Fibroblast of lung (primary cell): ENCODE results near the gene CLDN2. TPM values are rescaled to one million over a fixed set of nuclear protein-coding genes. Genes with fewer than 3 reads are reported as not detected.

Source experiments
- DNase-seq, 2 donors: peaks; one replicate each; pipeline versions ENCODE4 v3.0.0 to v3.0.0-alpha.2; 2010; ENCODE audit warnings: low read depth in 2 of 2
- H2AFZ ChIP-seq: 2 replicates; pipeline ENCODE4 v1.5.1; 2012; ENCODE audit warnings: low read length, control low read depth, inconsistent platforms
- H3K27ac ChIP-seq: 2 replicates; pipeline ENCODE4 v1.5.1; 2011; ENCODE audit warnings: low read length, control low read depth; ENCODE audit not compliant: insufficient read depth
- H3K27me3 ChIP-seq: 2 replicates; pipeline ENCODE4 v1.5.1; 2011; ENCODE audit warnings: mild to moderate bottlenecking, low read length; ENCODE audit not compliant: control insufficient read depth, insufficient read depth
- H3K36me3 ChIP-seq: 2 replicates; pipeline ENCODE4 v1.5.1; 2011; ENCODE audit warnings: low read length; ENCODE audit not compliant: control insufficient read depth, insufficient read depth
- H3K4me1 ChIP-seq: 2 replicates; pipeline ENCODE4 v1.5.1; 2011; ENCODE audit warnings: low read length; ENCODE audit not compliant: control insufficient read depth, insufficient read depth; ENCODE audit errors: extremely low read depth
- H3K4me2 ChIP-seq: 2 replicates; pipeline ENCODE4 v1.5.1; 2011; ENCODE audit warnings: low read length, control low read depth; ENCODE audit not compliant: insufficient read depth; ENCODE audit errors: extremely low read depth
- H3K4me3 ChIP-seq, 4 experiments: fragments of 200-600 bp in 1 of 4; sonication (generic) in 1 of 4; replicated peaks in 1 of 4; 2 replicates each; pipeline ENCODE4 v1.5.1; 2011 to 2016; ENCODE audit warnings: low read length in 4 of 4, low read depth in 3 of 4, mild to moderate bottlenecking in 3 of 4, control low read depth in 2 of 4, inconsistent platforms in 1 of 4, mixed read lengths in 1 of 4; ENCODE audit not compliant: insufficient read depth in 1 of 4; ENCODE audit errors: control extremely low read depth in 1 of 4
- H3K79me2 ChIP-seq: 2 replicates; pipeline ENCODE4 v1.5.1; 2012; ENCODE audit warnings: mild to moderate bottlenecking, low read length, inconsistent platforms; ENCODE audit not compliant: control insufficient read depth, insufficient read depth
- H3K9ac ChIP-seq: 2 replicates; pipeline ENCODE4 v1.5.1; 2011; ENCODE audit warnings: mild to moderate bottlenecking, low read length, control low read depth; ENCODE audit not compliant: insufficient read depth
- H3K9me3 ChIP-seq: 2 replicates; pipeline ENCODE4 v1.5.1; 2012; ENCODE audit warnings: low read depth, low read length; ENCODE audit not compliant: control insufficient read depth, insufficient read depth
- H4K20me1 ChIP-seq: 2 replicates; pipeline ENCODE4 v1.5.1; 2011; ENCODE audit warnings: low read length; ENCODE audit not compliant: control insufficient read depth, insufficient read depth; ENCODE audit errors: extremely low read depth
- CTCF ChIP-seq, 2 donors: IDR thresholded peaks in 1 of 2; conservative IDR thresholded peaks in 1 of 2; 1 replicate in 1 of 2; 2 replicates in 1 of 2; pipeline ENCODE4 v1.5.1; 2011 to 2012; ENCODE audit warnings: low read length in 2 of 2, control low read depth in 1 of 2, inconsistent platforms in 1 of 2, low read depth in 1 of 2, mild to moderate bottlenecking in 1 of 2
- EZH2 ChIP-seq: IDR thresholded peaks from 2 replicates; pipeline ENCODE4 v1.5.1; 2012; ENCODE audit warnings: low read length, control low read depth, mild to moderate bottlenecking; ENCODE audit errors: missing control alignments
- polyA plus RNA-seq, 2 donors: library from polyadenylated mRNA; depleted of rRNA in 1 of 2; stranded (reverse) in 1 of 2; unstranded in 1 of 2; fragments of >200 nt; gene quantifications; 2 replicates each; pipeline ENCODE4 v1.2.1, GENCODE V29; 2011 to 2012; ENCODE audit warnings: missing spikeins in 1 of 2
- total RNA-seq: library from RNA; depleted of rRNA; stranded (reverse); fragments of >200 nt; gene quantifications from 2 replicates; pipeline ENCODE4 v1.2.1, GENCODE V29; 2014

The CLDN2 gene
- total and polyA plus RNA-seq, 2 donors (not counting 1 experiment from before 2014, with no cell fraction given): 0.02 TPM; not detected in 1

GRCh38 chrX:106957856-106958255 lies 37.7 kb downstream of the CLDN2 start:
- no peak overlapping the region for H3K27ac ChIP-seq
- no peaks in the 10 kb centered on the region for H3K79me2 ChIP-seq
- no peak overlapping the region for H2AFZ ChIP-seq
- H3K27me3 ChIP-seq: no peaks in the 10 kb centered on the region
- TF ChIP-seq EZH2: no peak
- TF ChIP-seq CTCF (conservative IDR thresholded peaks at IDR 0.05 in 1 of 2, IDR thresholded peaks at IDR 0.05 in 1 of 2; ENCODE audit: low read depth in 1 of 2, low read length in 2 of 2): no peak
- H3K36me3 ChIP-seq: peaks cover 2% of the 10 kb centered on the region
- H3K9me3 ChIP-seq: no peaks in the 10 kb centered on the region
- no peak overlapping the region for H3K9ac ChIP-seq
- H3K4me2 ChIP-seq: no peak overlapping the region
- no peak for DNase-seq
- H3K4me3 ChIP-seq: no peak overlapping the region
- no peaks in the 10 kb centered on the region for H4K20me1 ChIP-seq
- H3K4me1 ChIP-seq: no peaks in the 10 kb centered on the region

GRCh38 chrX:106959901-106960300 lies 39.7 kb downstream of the CLDN2 start:
- peak in 1 of 2 donors; percentile 33 for DNase-seq
- H3K27ac ChIP-seq: no peak overlapping the region
- no peaks in the 10 kb centered on the region for H3K79me2 ChIP-seq
- peaks cover 2% of the 10 kb centered on the region for H3K36me3 ChIP-seq
- no peaks in the 10 kb centered on the region for H3K27me3 ChIP-seq
- TF ChIP-seq EZH2: no peak
- peak in 1 of 2 donors; percentile 40 for TF ChIP-seq CTCF (conservative IDR thresholded peaks at IDR 0.05 in 1 of 2, IDR thresholded peaks at IDR 0.05 in 1 of 2; ENCODE audit: low read depth in 1 of 2, low read length in 2 of 2)
- no peak overlapping the region for H3K9ac ChIP-seq
- no peaks in the 10 kb centered on the region for H3K9me3 ChIP-seq
- no peak overlapping the region for H2AFZ ChIP-seq
- H4K20me1 ChIP-seq: no peaks in the 10 kb centered on the region
- H3K4me2 ChIP-seq: no peak overlapping the region
- H3K4me3 ChIP-seq: no peak overlapping the region
- no peaks in the 10 kb centered on the region for H3K4me1 ChIP-seq

GRCh38 chrX:106963111-106963510 lies 42.9 kb downstream of the CLDN2 start:
- Histone ChIP-seq H3K4me2 (no peak overlapping the region), H3K4me1 (no peaks in the 10 kb centered on the region), H2AFZ (no peak overlapping the region), H3K79me2 (no peaks in the 10 kb centered on the region), H3K9me3 (no peaks in the 10 kb centered on the region), H4K20me1 (no peaks in the 10 kb centered on the region), H3K27ac (no peak overlapping the region), H3K9ac (no peak overlapping the region), H3K27me3 (no peaks in the 10 kb centered on the region), H3K36me3 (peaks cover 2% of the 10 kb centered on the region), H3K4me3 (no peak overlapping the region)
- peak in 1 of 2 donors; percentile 64 for DNase-seq
- TF ChIP-seq EZH2: no peak
- no peak for TF ChIP-seq CTCF (conservative IDR thresholded peaks at IDR 0.05 in 1 of 2, IDR thresholded peaks at IDR 0.05 in 1 of 2; ENCODE audit: low read depth in 1 of 2, low read length in 2 of 2)
